Stimulated activated naive CD8-positive, alpha-beta T cell treated with anti-CD3 and anti-CD28 coated beads, Interleukin-15, Interleukin-2, amounts not matched to agents 100 U/mL and 50 U/mL, for 24 hours (primary cell): ENCODE data around the gene EXOG.

ENCODE experiments used
- ATAC-seq: fragments of 150-1000 bp; cut with Tn5 transposase; one replicate; pipeline ENCODE4 v1.10.0; 2021
- DNase-seq: peaks from one replicate; pipeline ENCODE4 v3.0.0; 2021

Gene EXOG

GRCh38 chr3:38548154-38548931 is 52.2 kb downstream of the EXOG start:
- no peak for ATAC-seq
- no peak for DNase-seq

- no peak for ATAC-seq
- no peak for DNase-seq
Measured at GRCh38 chr3:38549082-38549481, 52.9 kb downstream of the EXOG start.

- no peak for ATAC-seq
- DNase-seq, result no peak
Measured at GRCh38 chr3:38549486-38549885, 53.3 kb downstream of the EXOG start.

GRCh38 chr3:38549957-38550840 is 54.1 kb downstream of the EXOG start:
- ATAC-seq (no peak), DNase-seq (no peak)

- ATAC-seq (no peak), DNase-seq (no peak)
Measured at GRCh38 chr3:38551026-38551832, 55.1 kb downstream of the EXOG start.

GRCh38 chr3:38552364-38552763 is 56.2 kb downstream of the EXOG start:
- DNase-seq (no peak), ATAC-seq (no peak)

GRCh38 chr3:38553071-38553470 is 56.9 kb downstream of the EXOG start:
- DNase-seq (no peak), ATAC-seq (no peak)

GRCh38 chr3:38554127-38554827 is 58.1 kb downstream of the EXOG start:
- DNase-seq, result no peak
- ATAC-seq, result no peak

- no peak for DNase-seq
- no peak for ATAC-seq
Measured at GRCh38 chr3:38555149-38555840, 59.2 kb downstream of the EXOG start.

- ATAC-seq, result no peak
- no peak for DNase-seq
Measured at GRCh38 chr3:38555926-38556325, 59.8 kb downstream of the EXOG start.

GRCh38 chr3:38556640-38557358 is 60.7 kb downstream of the EXOG start:
- ATAC-seq, result no peak
- DNase-seq, result no peak

- no peak for DNase-seq
- no peak for ATAC-seq
Measured at GRCh38 chr3:38558864-38559263, 62.7 kb downstream of the EXOG start.

GRCh38 chr3:38560284-38560683 is 64.1 kb downstream of the EXOG start:
- no peak for ATAC-seq
- no peak for DNase-seq

- ATAC-seq (no peak), DNase-seq (no peak)
Measured at GRCh38 chr3:38560996-38561717, 65.0 kb downstream of the EXOG start.

GRCh38 chr3:38561746-38562466 is 65.8 kb downstream of the EXOG start:
- no peak for DNase-seq
- no peak for ATAC-seq

- ATAC-seq, result no peak
Measured at GRCh38 chr3:38562467-38562925, 66.4 kb downstream of the EXOG start.

GRCh38 chr3:38563070-38563885 is 67.1 kb downstream of the EXOG start:
- ATAC-seq (no peak), DNase-seq (no peak)

More at GRCh38 chr3:38562467-38562925, 66.4 kb downstream of the EXOG start:
- no peak for DNase-seq

GRCh38 chr3:38563886-38564270 is 67.7 kb downstream of the EXOG start:
- DNase-seq, result no peak
- ATAC-seq, result no peak
